Measurements from ENCODE around the gene KLRC1.

- no peak for TF ChIP-seq CTCF (IDR thresholded peaks at IDR 0.05)
- TF ChIP-seq EZH2 (IDR thresholded peaks at IDR 0.05) = no peak
Measured at GRCh38 chr12:10501030-10501429, 47.9 kb upstream of the KLRC1 start.

Data from neural progenitor cell (in vitro differentiated cells).